Osteoblast (primary cell): ENCODE measurements around the gene HNRNPA1. TPM values are rescaled to one million over a fixed set of nuclear protein-coding genes. Genes with fewer than 3 reads are reported as not detected.
A peak's percentile ranks its signal among the peaks of the same experiment; 100 is the strongest.
"Not testable (repeated sequence)": the region's sequence is repeated elsewhere in the genome, so short reads cannot be mapped to it uniquely, and the experiment has no call there.

Experiments
- DNase-seq: peaks from one replicate; pipeline ENCODE4 v3.0.0; 2011; ENCODE audit warnings: low spot score, mixed read lengths; ENCODE audit not compliant: insufficient read length; ENCODE audit errors: missing footprints
- H2AFZ ChIP-seq: 2 replicates; pipeline ENCODE4 v1.6.0; 2011; ENCODE audit warnings: mild to moderate bottlenecking, low read length
- H3K27ac ChIP-seq: 2 replicates; pipeline ENCODE4 v1.5.1; 2011; ENCODE audit warnings: mild to moderate bottlenecking, low read depth, low read length, moderate library complexity
- H3K27me3 ChIP-seq: 2 replicates; pipeline ENCODE4 v1.6.0; 2012; ENCODE audit warnings: mild to moderate bottlenecking, control low read depth, inconsistent platforms, low read length, moderate library complexity; ENCODE audit not compliant: insufficient read depth
- H3K36me3 ChIP-seq: 2 replicates; pipeline ENCODE4 v1.5.1; 2011; ENCODE audit warnings: mild to moderate bottlenecking, low read length, control low read depth, moderate library complexity; ENCODE audit not compliant: insufficient read depth
- H3K4me1 ChIP-seq: 2 replicates; pipeline ENCODE4 v1.5.1; 2011; ENCODE audit warnings: mild to moderate bottlenecking, low read length, control low read depth, moderate library complexity; ENCODE audit not compliant: insufficient read depth
- H3K4me2 ChIP-seq: 2 replicates; pipeline ENCODE4 v1.6.0; 2011; ENCODE audit warnings: mild to moderate bottlenecking, low read length; ENCODE audit not compliant: insufficient read depth
- H3K4me3 ChIP-seq: fragments of 200-600 bp; sonication (generic); 3 replicates; pipeline ENCODE4 v1.5.1; 2012; ENCODE audit warnings: mild to moderate bottlenecking, low read length, inconsistent platforms; ENCODE audit not compliant: insufficient read depth
- H3K79me2 ChIP-seq: 2 replicates; pipeline ENCODE4 v1.6.0; 2012; ENCODE audit warnings: mild to moderate bottlenecking, low read length, control low read depth, inconsistent platforms; ENCODE audit not compliant: insufficient read depth
- H3K9me3 ChIP-seq: 2 replicates; pipeline ENCODE4 v1.5.1; 2011; ENCODE audit warnings: low read depth, low read length, control low read depth
- H4K20me1 ChIP-seq: 2 replicates; pipeline ENCODE4 v1.6.0; 2012; ENCODE audit warnings: mild to moderate bottlenecking, low read length, control low read depth; ENCODE audit not compliant: insufficient read depth
- total RNA-seq: library from RNA; depleted of rRNA; stranded (reverse); fragments of >200 nt; gene quantifications from 2 replicates; pipeline ENCODE4 v1.2.3, GENCODE V29; 2012
- TF ChIP-seq, protein P1 (sequence below): IDR thresholded peaks from 2 replicates; pipeline ENCODE4 v1.5.1; 2011; ENCODE audit warnings: mild to moderate bottlenecking, low read depth, low read length, moderate library complexity; ENCODE audit errors: extremely low read depth

HNRNPA1 gene
- total RNA-seq, 1 donor: 217 TPM

DNA sequence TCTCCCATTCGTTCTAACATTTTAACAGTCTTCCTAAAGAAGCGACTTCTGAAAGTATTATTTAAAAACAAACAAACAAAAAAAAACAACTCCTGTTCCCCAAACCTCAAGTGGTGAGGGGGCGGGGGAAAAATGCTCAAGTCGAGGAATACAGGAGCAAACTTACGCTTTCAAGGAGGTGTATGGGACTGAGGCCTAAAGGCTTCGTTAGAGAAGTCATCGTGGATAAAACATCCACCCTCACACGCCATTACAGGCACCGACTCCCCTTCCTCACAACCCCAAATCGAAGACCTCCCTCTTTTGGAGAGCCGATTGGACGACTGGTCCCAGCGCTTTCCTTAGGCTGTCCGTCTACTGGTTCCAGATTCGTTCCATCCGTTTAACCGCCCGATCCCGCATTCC is 1.3 kb upstream of the HNRNPA1 start:
- Histone ChIP-seq H4K20me1 (peaks cover 36% of the 10 kb centered on the region), H3K4me2 (peak overlapping the region; percentile 99), H3K4me1 (peaks cover 40% of the 10 kb centered on the region), H3K27me3 (no peaks in the 10 kb centered on the region), H3K36me3 (peaks cover 31% of the 10 kb centered on the region), H3K27ac (peak overlapping the region; percentile 99), H3K9me3 (no peaks in the 10 kb centered on the region), H2AFZ (peak overlapping the region; percentile 70), H3K79me2 (peaks cover 88% of the 10 kb centered on the region), H3K4me3 (peak overlapping the region; percentile 97)
- DNase-seq: no peak
- TF ChIP-seq, protein P1, sequence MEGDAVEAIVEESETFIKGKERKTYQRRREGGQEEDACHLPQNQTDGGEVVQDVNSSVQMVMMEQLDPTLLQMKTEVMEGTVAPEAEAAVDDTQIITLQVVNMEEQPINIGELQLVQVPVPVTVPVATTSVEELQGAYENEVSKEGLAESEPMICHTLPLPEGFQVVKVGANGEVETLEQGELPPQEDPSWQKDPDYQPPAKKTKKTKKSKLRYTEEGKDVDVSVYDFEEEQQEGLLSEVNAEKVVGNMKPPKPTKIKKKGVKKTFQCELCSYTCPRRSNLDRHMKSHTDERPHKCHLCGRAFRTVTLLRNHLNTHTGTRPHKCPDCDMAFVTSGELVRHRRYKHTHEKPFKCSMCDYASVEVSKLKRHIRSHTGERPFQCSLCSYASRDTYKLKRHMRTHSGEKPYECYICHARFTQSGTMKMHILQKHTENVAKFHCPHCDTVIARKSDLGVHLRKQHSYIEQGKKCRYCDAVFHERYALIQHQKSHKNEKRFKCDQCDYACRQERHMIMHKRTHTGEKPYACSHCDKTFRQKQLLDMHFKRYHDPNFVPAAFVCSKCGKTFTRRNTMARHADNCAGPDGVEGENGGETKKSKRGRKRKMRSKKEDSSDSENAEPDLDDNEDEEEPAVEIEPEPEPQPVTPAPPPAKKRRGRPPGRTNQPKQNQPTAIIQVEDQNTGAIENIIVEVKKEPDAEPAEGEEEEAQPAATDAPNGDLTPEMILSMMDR: no peak

DNA sequence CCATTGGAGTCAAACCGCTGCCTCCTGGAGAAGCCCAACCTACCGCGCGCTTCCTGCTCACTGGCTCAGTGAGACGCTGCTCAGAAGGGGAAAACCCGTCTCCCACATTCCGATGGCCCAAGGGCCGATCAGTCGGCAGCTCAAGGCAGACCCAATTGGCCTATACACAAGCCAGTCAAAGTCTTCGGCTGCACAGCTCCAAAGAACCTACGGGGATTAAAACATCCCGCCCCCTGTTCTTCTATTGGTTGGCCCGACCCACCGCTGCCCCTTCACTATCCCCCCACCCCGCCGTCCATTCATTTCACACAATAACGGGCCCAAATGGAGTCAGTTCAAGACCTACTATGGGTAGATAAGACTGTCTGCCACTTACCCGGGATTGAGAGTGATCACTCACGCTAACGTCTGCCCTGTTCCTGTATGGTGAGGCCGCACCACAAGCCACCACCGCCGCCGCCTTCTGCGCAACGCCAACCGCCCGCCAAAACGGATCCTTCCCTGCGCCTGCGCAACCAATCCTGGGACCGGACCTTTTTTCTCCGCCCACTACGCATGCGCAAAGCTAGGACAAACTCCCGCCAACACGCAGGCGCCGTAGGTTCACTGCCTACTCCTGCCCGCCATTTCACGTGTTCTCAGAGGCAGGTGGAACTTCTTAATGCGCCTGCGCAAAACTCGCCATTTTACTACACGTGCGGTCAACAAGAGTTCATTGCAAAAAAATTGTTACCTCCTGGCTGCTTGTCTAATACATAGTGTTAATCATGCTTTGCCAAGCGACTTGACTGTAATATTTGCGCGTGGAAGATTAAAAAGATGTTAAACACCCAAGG is 676 bp upstream of the HNRNPA1 start, which contains the start of gene CBX5:
CBX5 (minus strand) TSS at position 491 of the 836 bp plus-strand sequence. CDS start 22,472 bp downstream, outside the sequence.
- Histone ChIP-seq H3K79me2 (peaks cover 82% of the 10 kb centered on the region), H3K9me3 (no peaks in the 10 kb centered on the region), H3K4me1 (peaks cover 42% of the 10 kb centered on the region), H2AFZ (peak within 1 kb of the TSS; percentile 96), H3K36me3 (peaks cover 32% of the 10 kb centered on the region), H3K27me3 (no peaks in the 10 kb centered on the region), H3K4me2 (peak within 1 kb of the TSS; percentile 99), H3K27ac (peak within 1 kb of the TSS; percentile 99), H3K4me3 (peak within 1 kb of the TSS; percentile 97), H4K20me1 (peaks cover 38% of the 10 kb centered on the region)
- DNase-seq: peak; percentile 98
- TF ChIP-seq, protein P1: no peak

DNA sequence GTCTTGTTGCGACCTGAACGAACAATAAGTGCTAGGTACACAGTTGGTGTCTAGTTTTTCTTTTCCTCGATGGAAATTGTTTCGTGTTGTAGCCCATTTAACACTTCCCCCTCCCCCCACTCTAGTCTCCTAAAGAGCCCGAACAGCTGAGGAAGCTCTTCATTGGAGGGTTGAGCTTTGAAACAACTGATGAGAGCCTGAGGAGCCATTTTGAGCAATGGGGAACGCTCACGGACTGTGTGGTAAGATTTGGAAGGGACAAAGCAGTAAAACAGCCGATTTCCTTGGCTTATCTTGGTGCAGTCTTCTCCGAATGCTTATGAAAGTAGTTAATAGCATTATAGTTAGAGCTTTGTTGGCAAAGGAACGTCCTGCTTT is 724 bp downstream of the HNRNPA1 start:
- peaks cover 42% of the 10 kb centered on the region for H3K4me1 ChIP-seq
- peak overlapping the region; percentile 97 for H3K4me3 ChIP-seq
- H3K9me3 ChIP-seq, H3K27me3 ChIP-seq, DNase-seq: not testable (repeated sequence)
- peaks cover 47% of the 10 kb centered on the region for H4K20me1 ChIP-seq
- peaks cover 68% of the 10 kb centered on the region for H3K79me2 ChIP-seq
- H3K27ac ChIP-seq: peak overlapping the region; percentile 99
- H3K4me2 ChIP-seq: peak overlapping the region; percentile 98
- peaks cover 43% of the 10 kb centered on the region for H3K36me3 ChIP-seq
- peak overlapping the region; percentile 51 for H2AFZ ChIP-seq

DNA sequence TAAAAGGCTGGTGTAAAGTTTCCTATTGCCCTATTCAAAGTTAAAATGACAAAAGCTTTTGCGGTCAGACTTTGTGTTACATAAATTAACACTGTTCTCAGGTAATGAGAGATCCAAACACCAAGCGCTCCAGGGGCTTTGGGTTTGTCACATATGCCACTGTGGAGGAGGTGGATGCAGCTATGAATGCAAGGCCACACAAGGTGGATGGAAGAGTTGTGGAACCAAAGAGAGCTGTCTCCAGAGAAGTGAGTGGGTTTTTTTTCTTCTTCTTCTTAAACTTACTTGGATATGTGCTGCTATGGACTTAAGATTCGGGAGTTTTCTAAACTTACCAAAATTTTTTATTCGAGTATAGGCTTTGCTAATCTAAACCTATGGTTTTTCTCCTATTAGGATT is 1.2 kb downstream of the HNRNPA1 start:
- Histone ChIP-seq H3K4me2 (peak overlapping the region; percentile 98), H3K4me3 (peak overlapping the region; percentile 97), H3K36me3 (peaks cover 48% of the 10 kb centered on the region), H3K79me2 (peaks cover 64% of the 10 kb centered on the region), H3K4me1 (peaks cover 42% of the 10 kb centered on the region), H4K20me1 (peaks cover 48% of the 10 kb centered on the region), H3K27ac (peak overlapping the region; percentile 99)
- H3K27me3 ChIP-seq, H3K9me3 ChIP-seq, H2AFZ ChIP-seq, DNase-seq: not testable (repeated sequence)
